ENCODE results near the gene CORO2B.

DNA sequence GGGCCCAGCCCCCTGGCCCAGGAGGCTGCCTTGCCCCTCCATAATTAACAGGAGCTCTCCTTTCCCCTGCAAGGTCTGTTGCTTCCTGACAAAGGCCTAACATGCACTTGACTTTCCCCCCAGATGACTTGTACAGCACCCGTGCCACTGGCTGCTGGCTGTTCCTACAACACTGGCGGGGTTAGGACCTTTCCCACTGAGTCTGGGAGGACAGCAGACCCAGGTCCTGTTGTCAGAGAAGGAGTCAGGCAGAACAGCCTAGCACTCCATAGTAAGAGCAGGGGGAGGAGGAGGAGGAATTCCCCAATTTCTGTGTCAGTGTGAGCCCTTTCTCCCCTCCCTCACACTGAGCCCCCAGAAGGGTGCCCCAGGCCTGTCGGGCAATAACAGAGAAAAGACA is 99.2 kb downstream of the CORO2B start:
- TF ChIP-seq, protein P1, sequence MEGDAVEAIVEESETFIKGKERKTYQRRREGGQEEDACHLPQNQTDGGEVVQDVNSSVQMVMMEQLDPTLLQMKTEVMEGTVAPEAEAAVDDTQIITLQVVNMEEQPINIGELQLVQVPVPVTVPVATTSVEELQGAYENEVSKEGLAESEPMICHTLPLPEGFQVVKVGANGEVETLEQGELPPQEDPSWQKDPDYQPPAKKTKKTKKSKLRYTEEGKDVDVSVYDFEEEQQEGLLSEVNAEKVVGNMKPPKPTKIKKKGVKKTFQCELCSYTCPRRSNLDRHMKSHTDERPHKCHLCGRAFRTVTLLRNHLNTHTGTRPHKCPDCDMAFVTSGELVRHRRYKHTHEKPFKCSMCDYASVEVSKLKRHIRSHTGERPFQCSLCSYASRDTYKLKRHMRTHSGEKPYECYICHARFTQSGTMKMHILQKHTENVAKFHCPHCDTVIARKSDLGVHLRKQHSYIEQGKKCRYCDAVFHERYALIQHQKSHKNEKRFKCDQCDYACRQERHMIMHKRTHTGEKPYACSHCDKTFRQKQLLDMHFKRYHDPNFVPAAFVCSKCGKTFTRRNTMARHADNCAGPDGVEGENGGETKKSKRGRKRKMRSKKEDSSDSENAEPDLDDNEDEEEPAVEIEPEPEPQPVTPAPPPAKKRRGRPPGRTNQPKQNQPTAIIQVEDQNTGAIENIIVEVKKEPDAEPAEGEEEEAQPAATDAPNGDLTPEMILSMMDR (conservative IDR thresholded peaks at IDR 0.05; ENCODE audit: low read depth, low read length): no peak
- TF ChIP-seq MXI1 (IDR thresholded peaks at IDR 0.05; ENCODE audit: borderline replicate concordance, low read depth, low read length) (no peak), POLR2A (IDR thresholded peaks at IDR 0.05; ENCODE audit: low read depth, low read length) (no peak), SMC3 (IDR thresholded peaks at IDR 0.05; ENCODE audit: low read depth, low read length) (no peak), CHD1 (IDR thresholded peaks at IDR 0.05; ENCODE audit: low read depth, low read length) (no peak), RAD21 (IDR thresholded peaks at IDR 0.05; ENCODE audit: low read length) (no peak), RFX5 (IDR thresholded peaks at IDR 0.05; ENCODE audit: low read depth, low read length) (no peak), BHLHE40 (IDR thresholded peaks at IDR 0.05; ENCODE audit: low read depth, low read length) (no peak), CEBPB (IDR thresholded peaks at IDR 0.05; ENCODE audit: low read depth, low read length) (no peak), NFE2L2 (IDR thresholded peaks at IDR 0.05; ENCODE audit: low read depth, low read length) (no peak), MAZ (IDR thresholded peaks at IDR 0.05; ENCODE audit: borderline replicate concordance, low read depth, low read length) (no peak), MAFK (IDR thresholded peaks at IDR 0.05; ENCODE audit: low read depth, low read length) (no peak)
- TF ChIP-seq, protein P2, sequence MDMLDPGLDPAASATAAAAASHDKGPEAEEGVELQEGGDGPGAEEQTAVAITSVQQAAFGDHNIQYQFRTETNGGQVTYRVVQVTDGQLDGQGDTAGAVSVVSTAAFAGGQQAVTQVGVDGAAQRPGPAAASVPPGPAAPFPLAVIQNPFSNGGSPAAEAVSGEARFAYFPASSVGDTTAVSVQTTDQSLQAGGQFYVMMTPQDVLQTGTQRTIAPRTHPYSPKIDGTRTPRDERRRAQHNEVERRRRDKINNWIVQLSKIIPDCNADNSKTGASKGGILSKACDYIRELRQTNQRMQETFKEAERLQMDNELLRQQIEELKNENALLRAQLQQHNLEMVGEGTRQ (IDR thresholded peaks at IDR 0.05; ENCODE audit: low read depth, low read length): no peak
- TF ChIP-seq, protein P3, sequence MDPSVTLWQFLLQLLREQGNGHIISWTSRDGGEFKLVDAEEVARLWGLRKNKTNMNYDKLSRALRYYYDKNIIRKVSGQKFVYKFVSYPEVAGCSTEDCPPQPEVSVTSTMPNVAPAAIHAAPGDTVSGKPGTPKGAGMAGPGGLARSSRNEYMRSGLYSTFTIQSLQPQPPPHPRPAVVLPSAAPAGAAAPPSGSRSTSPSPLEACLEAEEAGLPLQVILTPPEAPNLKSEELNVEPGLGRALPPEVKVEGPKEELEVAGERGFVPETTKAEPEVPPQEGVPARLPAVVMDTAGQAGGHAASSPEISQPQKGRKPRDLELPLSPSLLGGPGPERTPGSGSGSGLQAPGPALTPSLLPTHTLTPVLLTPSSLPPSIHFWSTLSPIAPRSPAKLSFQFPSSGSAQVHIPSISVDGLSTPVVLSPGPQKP (IDR thresholded peaks at IDR 0.05; ENCODE audit: borderline replicate concordance, low read depth, low read length): no peak
